Stimulated activated CD4-positive, alpha-beta T cell treated with anti-CD3 and anti-CD28 coated beads, TNF-alpha, amount 100 ng/mL, for 4 hours (primary cell): ENCODE results near the gene MMEL1.
"Not testable (repeated sequence)": the region's sequence is repeated elsewhere in the genome, so short reads cannot be mapped to it uniquely, and the experiment has no call there.

Experiments
- DNase-seq, 3 experiments: peaks; one replicate each; pipeline ENCODE4 v3.0.0-alpha.2; 2020; ENCODE audit warnings: low read depth in 3 of 3

The MMEL1 gene

GRCh38 chr1:2628191-2628932 is 4.5 kb downstream of the MMEL1 start:
- DNase-seq, result no peak

- no peak for DNase-seq
Measured at GRCh38 chr1:2627746-2628145, 5.1 kb downstream of the MMEL1 start.

GRCh38 chr1:2625748-2626147 is 7.1 kb downstream of the MMEL1 start:
- DNase-seq, result not testable (repeated sequence)

- DNase-seq, result no peak
Measured at GRCh38 chr1:2625311-2625710, 7.5 kb downstream of the MMEL1 start.

- DNase-seq, result no peak
Measured at GRCh38 chr1:2624735-2625300, 8.0 kb downstream of the MMEL1 start.

GRCh38 chr1:2623571-2624337 is 9.1 kb downstream of the MMEL1 start:
- no peak for DNase-seq

- no peak for DNase-seq
Measured at GRCh38 chr1:2617971-2618470, 14.8 kb downstream of the MMEL1 start.

GRCh38 chr1:2614145-2614544 is 18.7 kb downstream of the MMEL1 start:
- no peak for DNase-seq

- no peak for DNase-seq
Measured at GRCh38 chr1:2612591-2613365, 20.0 kb downstream of the MMEL1 start.

- DNase-seq, result no peak
Measured at GRCh38 chr1:2611621-2612437, 21.0 kb downstream of the MMEL1 start.

- DNase-seq, result no peak
Measured at GRCh38 chr1:2611031-2611501, 21.8 kb downstream of the MMEL1 start.

GRCh38 chr1:2610036-2610959 is 22.5 kb downstream of the MMEL1 start:
- DNase-seq, result no peak

GRCh38 chr1:2609319-2610035 is 23.3 kb downstream of the MMEL1 start:
- no peak for DNase-seq

- no peak for DNase-seq
Measured at GRCh38 chr1:2607641-2608091, 25.1 kb downstream of the MMEL1 start.

GRCh38 chr1:2606881-2607621 is 25.8 kb downstream of the MMEL1 start:
- DNase-seq, result no peak

- no peak for DNase-seq
Measured at GRCh38 chr1:2606396-2606880, 26.4 kb downstream of the MMEL1 start.

GRCh38 chr1:2605509-2606395 is 27.1 kb downstream of the MMEL1 start:
- no peak for DNase-seq
